Astrocyte (in vitro differentiated cells and primary cell): ENCODE measurements around the gene MYO3B. TPM values are rescaled to one million over a fixed set of nuclear protein-coding genes. Genes with fewer than 3 reads are reported as not detected.
"Not testable (repeated sequence)": the region's sequence is repeated elsewhere in the genome, so short reads cannot be mapped to it uniquely, and the experiment has no call there.

Experiments
- DNase-seq: peaks from one replicate; pipeline ENCODE4 v3.0.0-alpha.2; 2010; ENCODE audit warnings: low read depth
- FAIRE-seq: peaks from 2 replicates; lab custom pipeline; 2011; peaks lifted over from hg19 to GRCh38; lab: Jason Lieb, UNC
- H2AFZ ChIP-seq: 2 replicates; pipeline ENCODE4 v1.6.0; 2012; ENCODE audit warnings: low read depth, low read length, inconsistent platforms
- H3K27ac ChIP-seq: 2 replicates; pipeline ENCODE4 v1.5.1; 2011; ENCODE audit warnings: low read depth, low read length, inconsistent platforms
- H3K27me3 ChIP-seq: 2 replicates; pipeline ENCODE4 v1.6.0; 2011; ENCODE audit warnings: low read length, inconsistent platforms; ENCODE audit not compliant: insufficient read depth
- H3K36me3 ChIP-seq: 2 replicates; pipeline ENCODE4 v1.5.1; 2011; ENCODE audit warnings: low read length, inconsistent platforms; ENCODE audit not compliant: insufficient read depth
- H3K4me1 ChIP-seq: 2 replicates; pipeline ENCODE4 v1.5.1; 2011; ENCODE audit warnings: low read length, inconsistent platforms; ENCODE audit not compliant: insufficient read depth
- H3K4me2 ChIP-seq: 2 replicates; pipeline ENCODE4 v1.6.0; 2012; ENCODE audit warnings: low read length, inconsistent platforms
- H3K4me3 ChIP-seq: 2 replicates; pipeline ENCODE4 v1.5.1; 2011; ENCODE audit warnings: low read depth, mild to moderate bottlenecking, low read length, inconsistent platforms; ENCODE audit not compliant: insufficient read depth
- H3K79me2 ChIP-seq: 2 replicates; pipeline ENCODE4 v1.6.0; 2012; ENCODE audit warnings: mild to moderate bottlenecking, low read length, inconsistent platforms; ENCODE audit not compliant: insufficient read depth
- H3K9ac ChIP-seq: 2 replicates; pipeline ENCODE4 v1.6.0; 2012; ENCODE audit warnings: mild to moderate bottlenecking, low read length, inconsistent platforms
- H3K9me3 ChIP-seq: 2 replicates; pipeline ENCODE4 v1.5.1; 2012; ENCODE audit warnings: low read depth, mild to moderate bottlenecking, low read length, inconsistent platforms; ENCODE audit not compliant: insufficient read depth
- H4K20me1 ChIP-seq: 2 replicates; pipeline ENCODE4 v1.6.0; 2012; ENCODE audit warnings: low read length, inconsistent platforms; ENCODE audit not compliant: insufficient read depth
- H3K27ac Mint-ChIP-seq: one replicate; pipeline ENCODE4 v1.8.0; 2021; ENCODE audit warnings: mild to moderate bottlenecking, mixed read lengths; ENCODE audit not compliant: unreplicated experiment
- H3K27me3 Mint-ChIP-seq: one replicate; pipeline ENCODE4 v1.8.0; 2021; ENCODE audit warnings: low read depth, mixed read lengths; ENCODE audit not compliant: unreplicated experiment
- H3K36me3 Mint-ChIP-seq: one replicate; pipeline ENCODE4 v1.8.0; 2021; ENCODE audit warnings: low read depth, mixed read lengths; ENCODE audit not compliant: unreplicated experiment
- H3K4me1 Mint-ChIP-seq: one replicate; pipeline ENCODE4 v1.8.0; 2021; ENCODE audit warnings: low read depth, mixed read lengths; ENCODE audit not compliant: unreplicated experiment
- H3K4me3 Mint-ChIP-seq: one replicate; pipeline ENCODE4 v1.8.0; 2021; ENCODE audit warnings: mild to moderate bottlenecking, moderate library complexity, mixed read lengths; ENCODE audit not compliant: unreplicated experiment
- H3K9me3 Mint-ChIP-seq: one replicate; pipeline ENCODE4 v1.8.0; 2021; ENCODE audit warnings: mild to moderate bottlenecking, mixed read lengths; ENCODE audit not compliant: unreplicated experiment
- EZH2 ChIP-seq: IDR thresholded peaks from 2 replicates; pipeline ENCODE4 v1.6.1; 2012; ENCODE audit warnings: mild to moderate bottlenecking, low read length, inconsistent platforms; ENCODE audit not compliant: insufficient read depth
- total RNA-seq: library from RNA; stranded (reverse); gene quantifications from 2 replicates; pipeline ENCODE4 v1.2.1, GENCODE V29; 2021
- TF ChIP-seq, protein P1 (sequence below): IDR thresholded peaks from 2 replicates; pipeline ENCODE4 v1.5.1; 2011; ENCODE audit warnings: low read depth, mild to moderate bottlenecking, inconsistent platforms, low read length, moderate library complexity; ENCODE audit not compliant: insufficient read depth

MYO3B gene
- total RNA-seq, 1 donor from 2014 or later: not detected

- no peaks in the 10 kb centered on the region for H3K4me1 ChIP-seq
- no peaks in the 10 kb centered on the region for H4K20me1 ChIP-seq
- H3K36me3 ChIP-seq: no peaks in the 10 kb centered on the region
- no peak overlapping the region for H3K9ac ChIP-seq
- no peak for DNase-seq
- H3K79me2 ChIP-seq: no peaks in the 10 kb centered on the region
- no peak overlapping the region for H2AFZ ChIP-seq
- Mint-ChIP-seq H3K36me3 (no peaks in the 10 kb centered on the region), H3K4me3 (no peak overlapping the region), H3K27ac (no peak overlapping the region), H3K27me3 (no peaks in the 10 kb centered on the region), H3K9me3 (peaks cover 2% of the 10 kb centered on the region), H3K4me1 (no peaks in the 10 kb centered on the region)
- H3K27me3 ChIP-seq: peaks cover 3% of the 10 kb centered on the region
- H3K4me3 ChIP-seq: no peak overlapping the region
- H3K27ac ChIP-seq: no peak overlapping the region
- no peaks in the 10 kb centered on the region for H3K9me3 ChIP-seq
- TF ChIP-seq EZH2: no peak
- TF ChIP-seq, protein P1, sequence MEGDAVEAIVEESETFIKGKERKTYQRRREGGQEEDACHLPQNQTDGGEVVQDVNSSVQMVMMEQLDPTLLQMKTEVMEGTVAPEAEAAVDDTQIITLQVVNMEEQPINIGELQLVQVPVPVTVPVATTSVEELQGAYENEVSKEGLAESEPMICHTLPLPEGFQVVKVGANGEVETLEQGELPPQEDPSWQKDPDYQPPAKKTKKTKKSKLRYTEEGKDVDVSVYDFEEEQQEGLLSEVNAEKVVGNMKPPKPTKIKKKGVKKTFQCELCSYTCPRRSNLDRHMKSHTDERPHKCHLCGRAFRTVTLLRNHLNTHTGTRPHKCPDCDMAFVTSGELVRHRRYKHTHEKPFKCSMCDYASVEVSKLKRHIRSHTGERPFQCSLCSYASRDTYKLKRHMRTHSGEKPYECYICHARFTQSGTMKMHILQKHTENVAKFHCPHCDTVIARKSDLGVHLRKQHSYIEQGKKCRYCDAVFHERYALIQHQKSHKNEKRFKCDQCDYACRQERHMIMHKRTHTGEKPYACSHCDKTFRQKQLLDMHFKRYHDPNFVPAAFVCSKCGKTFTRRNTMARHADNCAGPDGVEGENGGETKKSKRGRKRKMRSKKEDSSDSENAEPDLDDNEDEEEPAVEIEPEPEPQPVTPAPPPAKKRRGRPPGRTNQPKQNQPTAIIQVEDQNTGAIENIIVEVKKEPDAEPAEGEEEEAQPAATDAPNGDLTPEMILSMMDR: no peak
- no peak overlapping the region for H3K4me2 ChIP-seq
- FAIRE-seq: no peak
Measured at GRCh38 chr2:170544817-170545216, 366.9 kb downstream of the MYO3B start.

DNA sequence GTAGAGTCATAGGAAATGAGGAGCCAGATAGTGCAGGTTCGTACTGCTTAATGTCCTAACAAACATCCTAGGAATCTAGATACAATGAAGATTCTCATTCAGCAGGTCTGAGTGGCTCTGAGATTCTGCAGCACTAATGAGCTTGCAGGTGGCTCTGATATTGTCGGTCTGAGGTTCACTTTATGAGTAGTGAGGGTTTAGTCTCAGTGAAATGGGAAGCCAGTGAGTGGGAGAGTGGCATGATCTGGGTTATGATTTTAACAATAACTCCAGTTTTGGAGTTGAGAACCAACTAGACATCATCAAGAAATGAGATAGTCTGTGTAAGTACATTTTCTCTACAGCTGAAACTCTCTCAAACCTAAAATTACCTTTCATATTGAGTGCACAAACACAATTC, 370.4 kb downstream of the MYO3B start:
- no peaks in the 10 kb centered on the region for H3K36me3 Mint-ChIP-seq
- no peak overlapping the region for H3K4me3 Mint-ChIP-seq
- H3K79me2 ChIP-seq: no peaks in the 10 kb centered on the region
- no peak overlapping the region for H3K27ac Mint-ChIP-seq
- no peaks in the 10 kb centered on the region for H3K27me3 ChIP-seq
- H3K9me3 ChIP-seq: peaks cover 7% of the 10 kb centered on the region
- TF ChIP-seq, protein P1: no peak
- TF ChIP-seq EZH2: no peak
- H3K36me3 ChIP-seq: no peaks in the 10 kb centered on the region
- no peak overlapping the region for H2AFZ ChIP-seq
- no peak overlapping the region for H3K4me2 ChIP-seq
- no peaks in the 10 kb centered on the region for H3K4me1 ChIP-seq
- no peaks in the 10 kb centered on the region for H3K4me1 Mint-ChIP-seq
- H3K9me3 Mint-ChIP-seq: peaks cover 11% of the 10 kb centered on the region
- no peak for DNase-seq
- no peaks in the 10 kb centered on the region for H3K27me3 Mint-ChIP-seq
- no peak overlapping the region for H3K4me3 ChIP-seq
- no peak for FAIRE-seq
- H3K27ac ChIP-seq: no peak overlapping the region
- no peak overlapping the region for H3K9ac ChIP-seq
- no peaks in the 10 kb centered on the region for H4K20me1 ChIP-seq

GRCh38 chr2:170550501-170550900, 372.6 kb downstream of the MYO3B start:
- H3K9me3 Mint-ChIP-seq: peaks cover 11% of the 10 kb centered on the region
- no peak overlapping the region for H3K4me3 Mint-ChIP-seq
- Histone ChIP-seq H3K27me3 (no peaks in the 10 kb centered on the region), H3K4me3 (no peak overlapping the region), H3K4me2 (no peak overlapping the region), H2AFZ (no peak overlapping the region), H3K9me3 (peaks cover 7% of the 10 kb centered on the region), H3K79me2 (no peaks in the 10 kb centered on the region), H3K27ac (no peak overlapping the region), H3K9ac (no peak overlapping the region), H3K36me3 (no peaks in the 10 kb centered on the region), H4K20me1 (no peaks in the 10 kb centered on the region), H3K4me1 (no peaks in the 10 kb centered on the region)
- no peaks in the 10 kb centered on the region for H3K4me1 Mint-ChIP-seq
- no peak for FAIRE-seq
- TF ChIP-seq, protein P1: no peak
- no peak for TF ChIP-seq EZH2
- H3K27me3 Mint-ChIP-seq: no peaks in the 10 kb centered on the region
- no peak overlapping the region for H3K27ac Mint-ChIP-seq
- H3K36me3 Mint-ChIP-seq: no peaks in the 10 kb centered on the region
- DNase-seq: no peak

DNA sequence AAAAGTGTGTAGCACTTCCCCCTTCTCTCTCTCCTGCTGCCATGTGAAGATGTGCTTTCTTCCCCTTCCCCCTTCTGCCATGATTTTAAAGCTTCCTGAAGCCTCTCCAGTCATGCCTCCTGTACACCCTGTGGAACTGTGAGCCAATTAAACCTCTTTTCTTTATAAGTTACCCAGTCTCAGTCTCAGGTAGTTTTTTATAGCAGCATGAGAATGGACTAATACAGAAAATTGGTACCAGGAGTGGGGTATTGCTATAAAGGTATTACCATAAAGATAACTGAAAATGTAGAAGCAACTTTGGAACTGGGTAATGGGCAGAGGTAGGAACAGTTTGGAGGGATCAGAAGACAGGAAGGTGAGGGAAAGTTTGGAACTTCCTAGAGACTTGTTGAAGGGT, 374.0 kb downstream of the MYO3B start:
- H3K4me1 ChIP-seq, H3K4me2 ChIP-seq, H3K4me3 Mint-ChIP-seq, H2AFZ ChIP-seq, H3K4me3 ChIP-seq, H3K9ac ChIP-seq, H3K27me3 Mint-ChIP-seq, FAIRE-seq, H3K4me1 Mint-ChIP-seq, H3K9me3 ChIP-seq, H3K79me2 ChIP-seq, H3K27ac Mint-ChIP-seq, H3K36me3 ChIP-seq, H3K27me3 ChIP-seq, H4K20me1 ChIP-seq, H3K27ac ChIP-seq, H3K36me3 Mint-ChIP-seq, DNase-seq: not testable (repeated sequence)
- H3K9me3 Mint-ChIP-seq: peaks cover 11% of the 10 kb centered on the region
